H1 (cell line): Measurements from ENCODE around the gene SMC3. TPM values are rescaled to one million over a fixed set of nuclear protein-coding genes. Genes with fewer than 3 reads are reported as not detected.

ENCODE experiments used
- ATF3 ChIP-seq: IDR thresholded peaks from 2 replicates; pipeline ENCODE4 v1.6.1; 2011; ENCODE audit warnings: low read depth, mild to moderate bottlenecking, low read length; ENCODE audit not compliant: insufficient read depth
- BCL11A ChIP-seq, 2 experiments: IDR thresholded peaks; one replicate each; pipeline ENCODE4 v1.6.1; 2011; ENCODE audit warnings: low read depth in 2 of 2, low read length in 2 of 2, mild to moderate bottlenecking in 2 of 2
- CEBPB ChIP-seq: IDR thresholded peaks from 2 replicates; pipeline ENCODE4 v1.6.1; 2012; ENCODE audit warnings: low read depth, low read length
- CHD2 ChIP-seq: IDR thresholded peaks from 2 replicates; pipeline ENCODE4 v1.6.1; 2012; ENCODE audit warnings: low read length, improper control_type of control experiment
- CREB1 ChIP-seq: IDR thresholded peaks from 2 replicates; pipeline ENCODE4 v1.6.1; 2012; ENCODE audit warnings: inconsistent platforms
- CTBP2 ChIP-seq: IDR thresholded peaks from 2 replicates; pipeline ENCODE4 v1.7.0; 2011; ENCODE audit warnings: borderline replicate concordance, mild to moderate bottlenecking, moderate library complexity, mixed read lengths, low read length; ENCODE audit not compliant: insufficient read depth, insufficient read length
- E2F6 ChIP-seq: IDR thresholded peaks from 2 replicates; pipeline ENCODE4 v1.6.1; 2012; ENCODE audit warnings: inconsistent platforms
- JUND ChIP-seq: IDR thresholded peaks from 2 replicates; pipeline ENCODE4 v1.6.1; 2011; ENCODE audit warnings: mild to moderate bottlenecking, improper control_type of control experiment, low read length
- KDM4A ChIP-seq: IDR thresholded peaks from one replicate; pipeline ENCODE4 v1.7.1; 2012; ENCODE audit warnings: low read depth, mild to moderate bottlenecking, moderate library complexity, low read length, inconsistent platforms; ENCODE audit not compliant: severe bottlenecking
- KDM5A ChIP-seq: fragments of 200-600 bp; IDR thresholded peaks from 2 replicates; pipeline ENCODE4 v1.7.1; 2012; ENCODE audit warnings: mild to moderate bottlenecking, low read length, inconsistent platforms, mixed read lengths
- MAFK ChIP-seq: IDR thresholded peaks from 2 replicates; pipeline ENCODE4 v1.6.1; 2012; ENCODE audit warnings: low read depth, mild to moderate bottlenecking, improper control_type of control experiment, low read length
- NANOG ChIP-seq: IDR thresholded peaks from 2 replicates; pipeline ENCODE4 v1.6.1; 2011; ENCODE audit warnings: low read length, low read depth, mild to moderate bottlenecking, inconsistent platforms; ENCODE audit not compliant: insufficient read depth, poor library complexity, severe bottlenecking
- POU5F1 ChIP-seq: IDR thresholded peaks from 2 replicates; pipeline ENCODE4 v1.6.1; 2011; ENCODE audit warnings: low read depth, mild to moderate bottlenecking, low read length, moderate library complexity
- RFX5 ChIP-seq: IDR thresholded peaks from 2 replicates; pipeline ENCODE4 v1.6.1; 2011; ENCODE audit warnings: low read depth, low read length, improper control_type of control experiment, borderline replicate concordance
- SAP30 ChIP-seq: fragments of 300-600 bp; sonication (generic); IDR thresholded peaks from 2 replicates; pipeline ENCODE4 v1.7.1; 2012; ENCODE audit warnings: low read length, moderate library complexity, mild to moderate bottlenecking, inconsistent platforms; ENCODE audit not compliant: insufficient read depth, insufficient replicate concordance
- SIX5 ChIP-seq: IDR thresholded peaks from 2 replicates; pipeline ENCODE4 v1.6.1; 2011; ENCODE audit warnings: mild to moderate bottlenecking, low read depth, low read length
- SP2 ChIP-seq: IDR thresholded peaks from 2 replicates; pipeline ENCODE4 v1.6.1; 2012; ENCODE audit warnings: mild to moderate bottlenecking, low read length, inconsistent platforms
- TAF1 ChIP-seq: IDR thresholded peaks from 2 replicates; pipeline ENCODE4 v1.6.1; 2011; ENCODE audit warnings: mild to moderate bottlenecking, low read depth, low read length
- TBP ChIP-seq: IDR thresholded peaks from 2 replicates; pipeline ENCODE4 v1.6.1; 2011; ENCODE audit warnings: low read depth, low read length, improper control_type of control experiment
- TCF12 ChIP-seq: IDR thresholded peaks from 2 replicates; pipeline ENCODE4 v1.6.1; 2011; ENCODE audit warnings: low read depth, mild to moderate bottlenecking, low read length
- TEAD4 ChIP-seq: IDR thresholded peaks from 2 replicates; pipeline ENCODE4 v1.6.1; 2012; ENCODE audit warnings: low read depth, low read length, inconsistent platforms, mixed read lengths
- polyA plus RNA-seq, 7 experiments: library from polyadenylated mRNA; depleted of rRNA in 3 of 7; stranded (reverse) in 5 of 7; unstranded in 2 of 7; fragments of >200 nt in 5 of 7; fragments of 200-250 nt in 2 of 7; gene quantifications; 1 replicate in 5 of 7; 2 replicates in 1 of 7; 4 replicates in 1 of 7; pipeline versions ENCODE4 v1.2.1 to v1.2.3, GENCODE V29; 2011 to 2013; ENCODE audit warnings: missing spikeins in 2 of 7, mixed read lengths in 2 of 7
- total RNA-seq: library from RNA; stranded (reverse); fragmentation: NEBNext Ultra II Directional; extraction: Animal tissue kit (Norgen Biotek cat#: 25700); gene quantifications from 2 replicates; pipeline ENCODE4 v1.2.1, GENCODE V29; 2021
- TF ChIP-seq, protein P1 (sequence below): IDR thresholded peaks from 2 replicates; pipeline ENCODE4 v1.6.1; 2011; ENCODE audit warnings: low read length, improper control_type of control experiment

SMC3 gene
- total and polyA plus RNA-seq, 2 of the 8 experiments (the other 6 are each of a cell fraction or from before 2014, with no cell fraction given), result 12.7 to 93.4 TPM

- TF ChIP-seq E2F6 (peak; percentile 96), TAF1 (peak; percentile 81), NANOG (no peak), POU5F1 (no peak), CREB1 (peak; percentile 29), CTBP2 (no peak), ATF3 (peak; percentile 50; the same call in 1 of the 2 replicates), BCL11A (IDR thresholded peaks at IDR 0.05; ENCODE audit: low read depth in 2 of 2, low read length in 2 of 2) (no peak), TEAD4 (peak; percentile 98), RFX5 (no peak), SIX5 (0 out of 2 replicates have a peak, but pooled peaks have one; percentile 33), JUND (peak; percentile 96), TBP (peak; percentile 79), CHD2 (0 out of 2 replicates have a peak, but pooled peaks have one; percentile 62), CEBPB (no peak), MAFK (no peak), KDM4A (peak; percentile 48), KDM5A (no peak), TCF12 (no peak), SAP30 (no peak), SP2 (no peak)
- TF ChIP-seq, protein P1, sequence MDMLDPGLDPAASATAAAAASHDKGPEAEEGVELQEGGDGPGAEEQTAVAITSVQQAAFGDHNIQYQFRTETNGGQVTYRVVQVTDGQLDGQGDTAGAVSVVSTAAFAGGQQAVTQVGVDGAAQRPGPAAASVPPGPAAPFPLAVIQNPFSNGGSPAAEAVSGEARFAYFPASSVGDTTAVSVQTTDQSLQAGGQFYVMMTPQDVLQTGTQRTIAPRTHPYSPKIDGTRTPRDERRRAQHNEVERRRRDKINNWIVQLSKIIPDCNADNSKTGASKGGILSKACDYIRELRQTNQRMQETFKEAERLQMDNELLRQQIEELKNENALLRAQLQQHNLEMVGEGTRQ, result peak; percentile 91
Observed at GRCh38 chr10:110567201-110568054, at the start of gene SMC3 (continued).
